ENCODE measurements around the gene CDH24. TPM values are rescaled to one million over a fixed set of nuclear protein-coding genes. Genes with fewer than 3 reads are reported as not detected.
A peak's percentile ranks its signal among the peaks of the same experiment; 100 is the strongest.

Gene CDH24
- total and polyA plus RNA-seq, 9 of the 15 experiments (the other 6 are each of a cell fraction or from before 2014, with no cell fraction given): 0.04 to 16.2 (median 4.9) TPM

GRCh38 chr14:23044840-23045239, 12.5 kb downstream of the CDH24 start:
- no peak overlapping the region for H3K27ac ChIP-seq (ENCODE audit: extremely low read depth, low read depth, low read length)
- no peak overlapping the region for H3K4me3 ChIP-seq
- no peaks in the 10 kb centered on the region for H4K20me1 ChIP-seq (replicated peaks; ENCODE audit: control insufficient read depth, insufficient read depth, low read length)
- intact Hi-C loops (cut with micrococcal nuclease) (no loop called here), in situ Hi-C loops (cut with MboI) (no loop called here)
- no peaks in the 10 kb centered on the region for H3K9me3 ChIP-seq (replicated peaks; ENCODE audit: control insufficient read depth, insufficient read depth, low read depth, low read length)
- CTCF ChIA-PET (ENCODE audit: low intra/inter-chr PET ratio): no interaction called here
- H3K4me2 ChIP-seq (ENCODE audit: insufficient read depth, low read length): peak overlapping the region; percentile 46; the same call in 1 of the 2 replicates
- peak overlapping the region; percentile 12 to 28; a peak in 2 of 4 replicates for H3K9ac ChIP-seq (ENCODE audit: insufficient read depth in 1 of 2, low read depth in 2 of 2, low read length in 2 of 2)
- 32% methylated on average over 8 of the region's 8 CpGs for WGBS (ENCODE audit: insufficient coverage, low coverage, missing lambda C conversion rate)
- H3K36me3 ChIP-seq (ENCODE audit: control insufficient read depth, insufficient read depth, low read length): peaks cover 3% of the 10 kb centered on the region; the same call in 1 of the 3 replicates
- BruUV-seq (replicated peaks): no TSS peak
- DNase-seq (ENCODE audit: extremely low read depth in 1 of 4, low spot score in 3 of 4) (peak in 2 of 4 experiments; percentile 42 to 49), FAIRE-seq (peak; percentile 67), ATAC-seq (peak; percentile 63)
- H3K9me1 ChIP-seq (ENCODE audit: control insufficient read depth, insufficient read depth, low read length): no peaks in the 10 kb centered on the region
- H3K4me1 ChIP-seq (replicated peaks in 1 of 2; ENCODE audit: control insufficient read depth in 2 of 2, insufficient read depth in 2 of 2, low read length in 2 of 2): peaks cover 15 to 35% of the 10 kb centered on the region in 2 experiments
- POLR2A ChIA-PET: interaction anchor here (1.0 to 1.7 kb wide), 2 partner anchors 38 to 50 kb away, joined by 3 to 5 read pairs; no protein-coding TSS in a partner anchor
- no peaks in the 10 kb centered on the region for H3K79me2 ChIP-seq (ENCODE audit: control insufficient read depth, insufficient read depth, low read length)
- H2AFZ ChIP-seq (ENCODE audit: low read depth, low read length): peak overlapping the region; percentile 78
- H3K27me3 ChIP-seq (ENCODE audit: control insufficient read depth in 2 of 2, insufficient read depth in 2 of 2, low read length in 2 of 2): no peaks in the 10 kb centered on the region
- no peak for TF ChIP-seq PHB2 (IDR thresholded peaks at IDR 0.05; ENCODE audit: low read depth)
- TF ChIP-seq, protein P1, sequence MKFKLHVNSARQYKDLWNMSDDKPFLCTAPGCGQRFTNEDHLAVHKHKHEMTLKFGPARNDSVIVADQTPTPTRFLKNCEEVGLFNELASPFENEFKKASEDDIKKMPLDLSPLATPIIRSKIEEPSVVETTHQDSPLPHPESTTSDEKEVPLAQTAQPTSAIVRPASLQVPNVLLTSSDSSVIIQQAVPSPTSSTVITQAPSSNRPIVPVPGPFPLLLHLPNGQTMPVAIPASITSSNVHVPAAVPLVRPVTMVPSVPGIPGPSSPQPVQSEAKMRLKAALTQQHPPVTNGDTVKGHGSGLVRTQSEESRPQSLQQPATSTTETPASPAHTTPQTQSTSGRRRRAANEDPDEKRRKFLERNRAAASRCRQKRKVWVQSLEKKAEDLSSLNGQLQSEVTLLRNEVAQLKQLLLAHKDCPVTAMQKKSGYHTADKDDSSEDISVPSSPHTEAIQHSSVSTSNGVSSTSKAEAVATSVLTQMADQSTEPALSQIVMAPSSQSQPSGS (CRISPR knock-in tag; IDR thresholded peaks at IDR 0.05): no peak
- TF ChIP-seq PHB (CRISPR knock-in tag; IDR thresholded peaks at IDR 0.05): no peak
- TF ChIP-seq CHD2 (IDR thresholded peaks at IDR 0.05; ENCODE audit: low read depth, low read length): no peak
- TF ChIP-seq ZEB2 (IDR thresholded peaks at IDR 0.05): 0 out of 2 replicates have a peak, but pooled peaks have one; percentile 21
- TF ChIP-seq ASH1L (IDR thresholded peaks at IDR 0.05; ENCODE audit: borderline replicate concordance, low read depth, partially characterized antibody): no peak
- no peak for TF ChIP-seq IRF2 (CRISPR knock-in tag; IDR thresholded peaks at IDR 0.05)
- TF ChIP-seq ETV1 (tag; conservative IDR thresholded peaks at IDR 0.05; ENCODE audit: low read depth): no peak
- TF ChIP-seq TSHZ1 (CRISPR knock-in tag; IDR thresholded peaks at IDR 0.05): no peak
- TF ChIP-seq, protein P2, sequence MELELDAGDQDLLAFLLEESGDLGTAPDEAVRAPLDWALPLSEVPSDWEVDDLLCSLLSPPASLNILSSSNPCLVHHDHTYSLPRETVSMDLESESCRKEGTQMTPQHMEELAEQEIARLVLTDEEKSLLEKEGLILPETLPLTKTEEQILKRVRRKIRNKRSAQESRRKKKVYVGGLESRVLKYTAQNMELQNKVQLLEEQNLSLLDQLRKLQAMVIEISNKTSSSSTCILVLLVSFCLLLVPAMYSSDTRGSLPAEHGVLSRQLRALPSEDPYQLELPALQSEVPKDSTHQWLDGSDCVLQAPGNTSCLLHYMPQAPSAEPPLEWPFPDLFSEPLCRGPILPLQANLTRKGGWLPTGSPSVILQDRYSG (tag; conservative IDR thresholded peaks at IDR 0.05; ENCODE audit: low read depth): no peak
- TF ChIP-seq ZNF76 (CRISPR knock-in tag; IDR thresholded peaks at IDR 0.05; ENCODE audit: borderline replicate concordance): no peak
- TF ChIP-seq ZNF23 (CRISPR knock-in tag; IDR thresholded peaks at IDR 0.05): no peak
- no peak for TF ChIP-seq GABPA (tag; conservative IDR thresholded peaks at IDR 0.05; ENCODE audit: low read depth)
- TF ChIP-seq ZSCAN29 (IDR thresholded peaks at IDR 0.05): no peak
- TF ChIP-seq, protein P3, sequence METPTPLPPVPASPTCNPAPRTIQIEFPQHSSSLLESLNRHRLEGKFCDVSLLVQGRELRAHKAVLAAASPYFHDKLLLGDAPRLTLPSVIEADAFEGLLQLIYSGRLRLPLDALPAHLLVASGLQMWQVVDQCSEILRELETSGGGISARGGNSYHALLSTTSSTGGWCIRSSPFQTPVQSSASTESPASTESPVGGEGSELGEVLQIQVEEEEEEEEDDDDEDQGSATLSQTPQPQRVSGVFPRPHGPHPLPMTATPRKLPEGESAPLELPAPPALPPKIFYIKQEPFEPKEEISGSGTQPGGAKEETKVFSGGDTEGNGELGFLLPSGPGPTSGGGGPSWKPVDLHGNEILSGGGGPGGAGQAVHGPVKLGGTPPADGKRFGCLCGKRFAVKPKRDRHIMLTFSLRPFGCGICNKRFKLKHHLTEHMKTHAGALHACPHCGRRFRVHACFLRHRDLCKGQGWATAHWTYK (CRISPR knock-in tag; IDR thresholded peaks at IDR 0.05): no peak
- no peak for TF ChIP-seq TOE1 (IDR thresholded peaks at IDR 0.05; ENCODE audit: borderline replicate concordance)
- TF ChIP-seq TOE1 (CRISPR knock-in tag; IDR thresholded peaks at IDR 0.05; ENCODE audit: borderline replicate concordance, low read depth): no peak
